ENCODE data around the gene SNRK.

- TF ChIP-seq POLR2AphosphoS5 (IDR thresholded peaks at IDR 0.05; ENCODE audit: insufficient read depth, low read depth, low read length), result no peak
- no peak for TF ChIP-seq CTCF (IDR thresholded peaks at IDR 0.05; ENCODE audit: extremely low read depth in 1 of 2, insufficient read depth in 1 of 2, low read depth in 1 of 2, low read length in 2 of 2)
- no peak for TF ChIP-seq EZH2 (IDR thresholded peaks at IDR 0.05; ENCODE audit: borderline replicate concordance, low read depth, low read length, severe bottlenecking)
- no peak for TF ChIP-seq POLR2A (IDR thresholded peaks at IDR 0.05; ENCODE audit: low read depth, low read length)
- TF ChIP-seq FOS (IDR thresholded peaks at IDR 0.05; ENCODE audit: borderline replicate concordance, insufficient read depth, low read length), result no peak
- TF ChIP-seq JUN (IDR thresholded peaks at IDR 0.05; ENCODE audit: borderline replicate concordance, insufficient read depth, insufficient read length, low read depth), result no peak
Observed at GRCh38 chr3:43307226-43307625, 20.9 kb downstream of the SNRK start.

All from endothelial cell of umbilical vein (primary cell).